ENCODE measurements around the gene INCA1.
A peak's percentile ranks its signal among the peaks of the same experiment; 100 is the strongest.

The INCA1 gene

DNA sequence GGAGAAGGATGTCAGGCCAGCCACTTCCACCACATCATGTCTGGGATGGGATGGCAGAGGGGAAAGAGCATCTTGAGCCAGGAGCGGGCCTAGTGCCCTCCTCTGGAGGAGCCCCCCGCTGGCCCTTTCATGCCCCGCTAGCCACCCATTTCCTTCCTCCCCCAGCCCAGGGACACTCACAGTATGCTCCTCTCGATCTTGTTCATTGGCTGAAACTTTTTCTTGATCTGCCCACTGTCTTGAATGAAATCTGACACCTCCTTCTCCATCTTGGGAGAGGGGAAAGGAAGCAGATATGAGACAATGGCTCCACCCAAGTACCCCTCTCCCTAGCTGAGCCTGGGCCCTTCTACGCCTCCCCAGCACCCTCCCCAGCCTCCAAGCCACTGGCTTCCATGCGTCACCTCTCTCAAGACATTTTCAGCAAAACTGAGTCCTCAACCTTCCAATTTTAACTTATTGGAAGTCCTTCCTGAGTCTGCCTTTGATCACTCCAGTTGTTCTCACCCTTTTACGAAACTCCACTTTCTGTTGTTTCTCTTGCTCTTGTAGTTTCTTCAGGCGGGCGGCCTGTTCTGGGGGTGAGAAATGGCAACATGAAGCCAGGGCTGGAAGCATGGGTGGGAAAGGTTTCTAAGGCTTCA is 36.9 kb downstream of the INCA1 start:
- H3K4me3 ChIP-seq (ENCODE audit: insufficient read length, low read depth), result no peak overlapping the region
- no peak for TF ChIP-seq SUZ12 (IDR thresholded peaks at IDR 0.05; ENCODE audit: extremely low read depth, insufficient read depth, insufficient read length)
- no peak for TF ChIP-seq ZNF274 (IDR thresholded peaks at IDR 0.05; ENCODE audit: low read depth, low read length)
- no peak for TF ChIP-seq YY1 (IDR thresholded peaks at IDR 0.05; ENCODE audit: insufficient read depth, insufficient read length)
- no peaks in the 10 kb centered on the region for H3K9me3 ChIP-seq (ENCODE audit: insufficient read depth, low read length)
- H3K9ac ChIP-seq (ENCODE audit: insufficient read length, low read depth), result no peak overlapping the region
- no peaks in the 10 kb centered on the region for H3K27me3 ChIP-seq (ENCODE audit: insufficient read depth, insufficient read length)
- DNase-seq (ENCODE audit: low read depth, low spot score), result no peak
- peaks cover 2% of the 10 kb centered on the region for H3K4me1 ChIP-seq (ENCODE audit: insufficient read depth, insufficient read length)
- H3K36me3 ChIP-seq (ENCODE audit: insufficient read depth, insufficient read length, low read length), result peaks cover 46% of the 10 kb centered on the region

DNA sequence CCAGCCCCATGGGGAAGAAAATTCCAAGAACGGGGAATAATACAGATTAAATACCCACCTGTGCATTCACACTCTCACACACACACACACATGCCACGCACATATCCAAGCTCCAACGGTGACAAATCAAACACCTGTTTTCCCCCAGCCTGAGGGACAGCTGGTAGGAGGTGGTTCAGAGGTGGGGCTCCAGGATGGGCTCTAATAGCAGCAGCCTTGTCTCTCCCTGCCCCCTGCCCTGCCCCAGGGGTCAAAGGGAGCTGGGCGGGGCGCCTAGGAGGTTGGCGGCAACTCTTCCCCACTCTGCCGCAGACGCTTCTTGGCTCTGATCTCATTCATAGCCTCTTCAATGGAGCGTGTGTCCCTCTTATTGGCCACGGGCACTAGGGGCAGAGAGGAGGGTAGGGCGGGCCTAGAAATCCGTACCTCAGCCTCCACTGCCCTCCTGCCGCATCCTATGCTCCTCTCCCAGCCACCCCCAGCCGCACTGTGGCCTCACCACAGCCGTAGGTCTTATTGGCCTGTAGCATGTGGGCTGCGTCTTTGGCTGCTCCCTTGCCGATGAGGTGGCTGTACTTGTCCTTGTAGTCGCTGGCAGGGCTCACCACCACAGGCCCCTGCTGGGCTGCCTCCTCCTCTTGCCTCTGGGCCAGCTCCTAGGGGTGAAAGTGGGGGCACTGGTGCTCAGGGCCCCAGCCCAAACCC is 37.9 kb downstream of the INCA1 start:
- no peak for DNase-seq (ENCODE audit: low read depth, low spot score)
- no peaks in the 10 kb centered on the region for H3K27me3 ChIP-seq (ENCODE audit: insufficient read depth, insufficient read length)
- H3K4me1 ChIP-seq (ENCODE audit: insufficient read depth, insufficient read length), result peaks cover 2% of the 10 kb centered on the region
- no peak overlapping the region for H3K9ac ChIP-seq (ENCODE audit: insufficient read length, low read depth)
- peaks cover 46% of the 10 kb centered on the region for H3K36me3 ChIP-seq (ENCODE audit: insufficient read depth, insufficient read length, low read length)
- no peaks in the 10 kb centered on the region for H3K9me3 ChIP-seq (ENCODE audit: insufficient read depth, low read length)
- TF ChIP-seq YY1 (IDR thresholded peaks at IDR 0.05; ENCODE audit: insufficient read depth, insufficient read length) (no peak), SUZ12 (IDR thresholded peaks at IDR 0.05; ENCODE audit: extremely low read depth, insufficient read depth, insufficient read length) (no peak), ZNF274 (IDR thresholded peaks at IDR 0.05; ENCODE audit: low read depth, low read length) (no peak)
- H3K4me3 ChIP-seq (ENCODE audit: insufficient read length, low read depth), result no peak overlapping the region

DNA sequence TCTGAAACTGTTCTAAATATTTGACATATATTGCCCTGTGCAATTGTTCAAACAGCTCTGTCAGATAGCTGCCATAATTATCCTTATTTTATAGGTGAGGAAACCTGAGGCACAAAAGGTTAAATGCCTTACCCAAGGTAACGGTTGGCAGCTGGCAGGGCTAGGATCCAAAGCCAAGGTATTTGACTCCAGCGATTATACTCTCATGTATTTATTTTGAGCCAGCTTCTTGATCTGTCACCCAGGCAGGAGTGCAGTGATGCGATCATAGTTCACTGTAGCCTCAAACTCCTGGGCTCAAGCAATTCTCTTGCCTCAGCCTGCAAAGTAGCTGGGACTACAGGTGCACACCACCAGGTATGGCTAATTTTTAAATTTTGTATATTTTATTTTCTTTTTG is 39.2 kb downstream of the INCA1 start:
- TF ChIP-seq YY1 (IDR thresholded peaks at IDR 0.05; ENCODE audit: insufficient read depth, insufficient read length) (no peak), SUZ12 (IDR thresholded peaks at IDR 0.05; ENCODE audit: extremely low read depth, insufficient read depth, insufficient read length) (no peak), ZNF274 (IDR thresholded peaks at IDR 0.05; ENCODE audit: low read depth, low read length) (no peak)
- H3K36me3 ChIP-seq (ENCODE audit: insufficient read depth, insufficient read length, low read length), result peaks cover 46% of the 10 kb centered on the region
- no peaks in the 10 kb centered on the region for H3K27me3 ChIP-seq (ENCODE audit: insufficient read depth, insufficient read length)
- H3K9ac ChIP-seq (ENCODE audit: insufficient read length, low read depth), result no peak overlapping the region
- peaks cover 5% of the 10 kb centered on the region for H3K4me1 ChIP-seq (ENCODE audit: insufficient read depth, insufficient read length)
- no peak for DNase-seq (ENCODE audit: low read depth, low spot score)
- H3K9me3 ChIP-seq (ENCODE audit: insufficient read depth, low read length), result no peaks in the 10 kb centered on the region
- no peak overlapping the region for H3K4me3 ChIP-seq (ENCODE audit: insufficient read length, low read depth)

DNA sequence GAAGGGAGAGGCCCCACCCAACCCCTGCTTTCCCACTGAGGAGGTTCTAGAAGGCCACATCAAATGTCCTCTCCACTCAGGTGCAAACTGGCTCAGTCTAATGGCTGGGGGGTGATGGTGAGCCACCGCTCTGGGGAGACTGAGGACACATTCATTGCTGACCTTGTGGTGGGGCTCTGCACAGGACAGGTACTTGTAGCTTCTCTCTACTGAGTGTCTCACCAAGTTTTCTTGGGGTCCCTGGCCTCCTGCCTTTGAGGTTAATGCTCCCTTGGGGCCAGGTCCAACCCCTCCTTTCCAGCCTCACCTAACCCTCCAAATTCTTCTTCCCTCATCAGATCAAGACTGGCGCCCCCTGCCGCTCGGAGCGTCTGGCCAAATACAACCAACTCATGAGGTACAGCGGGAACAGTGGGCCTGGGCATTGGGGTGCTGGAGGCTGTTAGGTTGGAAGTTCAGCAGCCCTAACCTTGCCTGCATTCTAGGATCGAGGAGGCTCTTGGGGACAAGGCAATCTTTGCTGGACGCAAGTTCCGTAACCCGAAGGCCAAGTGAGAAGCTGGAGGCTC is 40.7 kb downstream of the INCA1 start:
- no peak overlapping the region for H3K9ac ChIP-seq (ENCODE audit: insufficient read length, low read depth)
- H3K4me3 ChIP-seq (ENCODE audit: insufficient read length, low read depth), result no peak overlapping the region
- H3K27me3 ChIP-seq (ENCODE audit: insufficient read depth, insufficient read length), result no peaks in the 10 kb centered on the region
- peaks cover 7% of the 10 kb centered on the region for H3K4me1 ChIP-seq (ENCODE audit: insufficient read depth, insufficient read length)
- TF ChIP-seq ZNF274 (IDR thresholded peaks at IDR 0.05; ENCODE audit: low read depth, low read length), result no peak
- no peak for TF ChIP-seq YY1 (IDR thresholded peaks at IDR 0.05; ENCODE audit: insufficient read depth, insufficient read length)
- TF ChIP-seq SUZ12 (IDR thresholded peaks at IDR 0.05; ENCODE audit: extremely low read depth, insufficient read depth, insufficient read length), result no peak
- DNase-seq (ENCODE audit: low read depth, low spot score), result no peak
- peaks cover 46% of the 10 kb centered on the region for H3K36me3 ChIP-seq (ENCODE audit: insufficient read depth, insufficient read length, low read length)
- H3K9me3 ChIP-seq (ENCODE audit: insufficient read depth, low read length), result no peaks in the 10 kb centered on the region

DNA sequence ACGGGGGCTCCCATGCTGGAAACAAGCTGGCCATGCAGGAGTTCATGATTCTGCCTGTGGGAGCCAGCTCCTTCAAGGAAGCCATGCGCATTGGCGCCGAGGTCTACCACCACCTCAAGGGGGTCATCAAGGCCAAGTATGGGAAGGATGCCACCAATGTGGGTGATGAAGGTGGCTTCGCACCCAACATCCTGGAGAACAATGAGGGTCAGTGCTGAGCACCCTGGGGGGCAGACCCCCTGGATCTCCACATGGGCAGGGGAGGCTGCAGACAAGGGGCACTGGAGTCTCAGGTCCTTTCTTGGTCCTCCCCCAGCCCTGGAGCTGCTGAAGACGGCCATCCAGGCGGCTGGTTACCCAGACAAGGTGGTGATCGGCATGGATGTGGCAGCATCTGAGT is 42.2 kb downstream of the INCA1 start:
- Histone ChIP-seq H3K9me3 (ENCODE audit: insufficient read depth, low read length) (no peaks in the 10 kb centered on the region), H3K27me3 (ENCODE audit: insufficient read depth, insufficient read length) (no peaks in the 10 kb centered on the region), H3K9ac (ENCODE audit: insufficient read length, low read depth) (no peak overlapping the region), H3K4me3 (ENCODE audit: insufficient read length, low read depth) (no peak overlapping the region), H3K4me1 (ENCODE audit: insufficient read depth, insufficient read length) (peaks cover 7% of the 10 kb centered on the region), H3K36me3 (ENCODE audit: insufficient read depth, insufficient read length, low read length) (peaks cover 38% of the 10 kb centered on the region)
- TF ChIP-seq YY1 (IDR thresholded peaks at IDR 0.05; ENCODE audit: insufficient read depth, insufficient read length), result no peak
- TF ChIP-seq SUZ12 (IDR thresholded peaks at IDR 0.05; ENCODE audit: extremely low read depth, insufficient read depth, insufficient read length), result no peak
- no peak for TF ChIP-seq ZNF274 (IDR thresholded peaks at IDR 0.05; ENCODE audit: low read depth, low read length)
- DNase-seq (ENCODE audit: low read depth, low spot score), result no peak

DNA sequence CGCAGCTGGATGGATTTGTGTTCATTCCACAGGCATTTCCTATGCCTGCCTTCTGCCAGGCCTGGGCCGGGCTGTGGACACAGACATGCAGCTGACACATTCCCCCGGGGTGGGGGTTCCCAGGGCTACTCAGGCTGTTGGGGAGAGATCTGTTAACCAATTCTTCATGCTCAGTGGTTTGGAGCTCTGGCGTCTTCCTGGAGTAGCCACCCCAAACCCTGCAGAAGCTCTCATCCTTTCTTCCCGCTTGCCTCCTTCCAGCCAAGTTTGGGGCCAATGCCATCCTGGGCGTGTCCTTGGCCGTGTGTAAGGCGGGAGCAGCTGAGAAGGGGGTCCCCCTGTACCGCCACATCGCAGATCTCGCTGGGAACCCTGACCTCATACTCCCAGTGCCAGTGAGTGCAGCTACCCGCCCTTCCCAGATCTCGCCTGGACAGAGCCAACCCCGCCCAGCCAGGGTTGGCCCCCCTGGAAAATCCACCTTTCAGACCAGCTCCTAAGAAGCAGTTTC is 43.8 kb downstream of the INCA1 start:
- H3K36me3 ChIP-seq (ENCODE audit: insufficient read depth, insufficient read length, low read length), result peaks cover 26% of the 10 kb centered on the region
- H3K9ac ChIP-seq (ENCODE audit: insufficient read length, low read depth), result peak overlapping the region; percentile 50
- H3K4me3 ChIP-seq (ENCODE audit: insufficient read length, low read depth), result no peak overlapping the region
- DNase-seq (ENCODE audit: low read depth, low spot score), result no peak
- H3K4me1 ChIP-seq (ENCODE audit: insufficient read depth, insufficient read length), result peaks cover 7% of the 10 kb centered on the region
- H3K9me3 ChIP-seq (ENCODE audit: insufficient read depth, low read length), result no peaks in the 10 kb centered on the region
- TF ChIP-seq ZNF274 (IDR thresholded peaks at IDR 0.05; ENCODE audit: low read depth, low read length), result no peak
- TF ChIP-seq YY1 (IDR thresholded peaks at IDR 0.05; ENCODE audit: insufficient read depth, insufficient read length), result no peak
- TF ChIP-seq SUZ12 (IDR thresholded peaks at IDR 0.05; ENCODE audit: extremely low read depth, insufficient read depth, insufficient read length), result no peak
- H3K27me3 ChIP-seq (ENCODE audit: insufficient read depth, insufficient read length), result no peaks in the 10 kb centered on the region

DNA sequence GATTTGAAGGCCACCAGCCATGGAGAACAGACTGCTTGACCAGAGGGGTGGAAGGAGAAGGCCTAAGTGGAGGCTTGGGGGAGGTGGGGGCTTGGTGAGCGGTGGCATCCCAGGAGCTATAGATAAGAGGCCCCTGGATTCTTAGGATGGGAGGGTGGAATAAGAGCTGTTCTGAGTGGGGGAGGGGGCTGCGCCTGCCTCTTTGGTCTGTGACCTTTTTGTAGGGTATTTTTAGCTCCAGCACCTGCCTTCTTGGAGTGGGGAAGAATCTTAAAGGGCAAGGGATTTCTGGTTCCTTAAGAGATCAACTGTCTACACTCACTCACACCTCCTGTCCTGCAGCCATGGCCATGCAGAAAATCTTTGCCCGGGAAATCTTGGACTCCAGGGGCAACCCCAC is 45.8 kb downstream of the INCA1 start:
- Histone ChIP-seq H3K36me3 (ENCODE audit: insufficient read depth, insufficient read length, low read length) (peaks cover 31% of the 10 kb centered on the region), H3K9ac (ENCODE audit: insufficient read length, low read depth) (peak overlapping the region; percentile 93), H3K27me3 (ENCODE audit: insufficient read depth, insufficient read length) (no peaks in the 10 kb centered on the region), H3K4me1 (ENCODE audit: insufficient read depth, insufficient read length) (peaks cover 5% of the 10 kb centered on the region), H3K9me3 (ENCODE audit: insufficient read depth, low read length) (no peaks in the 10 kb centered on the region), H3K4me3 (ENCODE audit: insufficient read length, low read depth) (peak overlapping the region; percentile 70)
- DNase-seq (ENCODE audit: low read depth, low spot score), result no peak
- TF ChIP-seq SUZ12 (IDR thresholded peaks at IDR 0.05; ENCODE audit: extremely low read depth, insufficient read depth, insufficient read length) (no peak), ZNF274 (IDR thresholded peaks at IDR 0.05; ENCODE audit: low read depth, low read length) (no peak), YY1 (IDR thresholded peaks at IDR 0.05; ENCODE audit: insufficient read depth, insufficient read length) (no peak)
